ENCODE measurements around the gene FKBP8. TPM values are rescaled to one million over a fixed set of nuclear protein-coding genes. Genes with fewer than 3 reads are reported as not detected.

Gene FKBP8
- total and polyA plus RNA-seq, 2 experiments from 2014 or later, result 183 to 247 TPM

- no peak for TF ChIP-seq EZH2phosphoT487 (IDR thresholded peaks at IDR 0.05; ENCODE audit: low read depth, severe bottlenecking, unreplicated experiment)
- no peak for TF ChIP-seq EZH2 (IDR thresholded peaks at IDR 0.05; ENCODE audit: borderline replicate concordance)
- TF ChIP-seq, protein P1, sequence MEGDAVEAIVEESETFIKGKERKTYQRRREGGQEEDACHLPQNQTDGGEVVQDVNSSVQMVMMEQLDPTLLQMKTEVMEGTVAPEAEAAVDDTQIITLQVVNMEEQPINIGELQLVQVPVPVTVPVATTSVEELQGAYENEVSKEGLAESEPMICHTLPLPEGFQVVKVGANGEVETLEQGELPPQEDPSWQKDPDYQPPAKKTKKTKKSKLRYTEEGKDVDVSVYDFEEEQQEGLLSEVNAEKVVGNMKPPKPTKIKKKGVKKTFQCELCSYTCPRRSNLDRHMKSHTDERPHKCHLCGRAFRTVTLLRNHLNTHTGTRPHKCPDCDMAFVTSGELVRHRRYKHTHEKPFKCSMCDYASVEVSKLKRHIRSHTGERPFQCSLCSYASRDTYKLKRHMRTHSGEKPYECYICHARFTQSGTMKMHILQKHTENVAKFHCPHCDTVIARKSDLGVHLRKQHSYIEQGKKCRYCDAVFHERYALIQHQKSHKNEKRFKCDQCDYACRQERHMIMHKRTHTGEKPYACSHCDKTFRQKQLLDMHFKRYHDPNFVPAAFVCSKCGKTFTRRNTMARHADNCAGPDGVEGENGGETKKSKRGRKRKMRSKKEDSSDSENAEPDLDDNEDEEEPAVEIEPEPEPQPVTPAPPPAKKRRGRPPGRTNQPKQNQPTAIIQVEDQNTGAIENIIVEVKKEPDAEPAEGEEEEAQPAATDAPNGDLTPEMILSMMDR (IDR thresholded peaks at IDR 0.05; ENCODE audit: poor library complexity), result no peak
- peak within 1 kb of the TSS; percentile 98 for H3K4me2 ChIP-seq
- H3K9me3 ChIP-seq (ENCODE audit: low read depth), result no peaks in the 10 kb centered on the region
- H2AFZ ChIP-seq, result peak within 1 kb of the TSS; percentile 42
- H3K79me2 ChIP-seq, result peaks cover 20% of the 10 kb centered on the region
- WGBS (ENCODE audit: low lambda C conversion rate, missing lambda C conversion rate), result under 1% methylated on average over 42 of the region's 75 CpGs
- H3K4me3 ChIP-seq, result peak within 1 kb of the TSS; percentile 67
- no peaks in the 10 kb centered on the region for H3K36me3 ChIP-seq (replicated peaks; ENCODE audit: insufficient read depth, low read depth)
- H3K9me2 ChIP-seq (replicated peaks; ENCODE audit: insufficient read depth), result no peaks in the 10 kb centered on the region
- peak; percentile 99 for DNase-seq (ENCODE audit: low spot score)
- peaks cover 13% of the 10 kb centered on the region for H4K20me1 ChIP-seq (ENCODE audit: insufficient read depth, poor library complexity, severe bottlenecking)
- no peaks in the 10 kb centered on the region for H3K27me3 ChIP-seq
- H3K4me1 ChIP-seq (ENCODE audit: insufficient read depth), result peaks cover 12% of the 10 kb centered on the region
- H3K27ac ChIP-seq, result peak within 1 kb of the TSS; percentile 86
Measured at GRCh38 chr19:18571564-18572344, 28.4 kb upstream of the FKBP8 start, which contains the start of gene UBA52. Gene UBA52 (plus strand): TSS chr19:18571857. CDS start chr19:18573301, 1,444 bp downstream.

DNA sequence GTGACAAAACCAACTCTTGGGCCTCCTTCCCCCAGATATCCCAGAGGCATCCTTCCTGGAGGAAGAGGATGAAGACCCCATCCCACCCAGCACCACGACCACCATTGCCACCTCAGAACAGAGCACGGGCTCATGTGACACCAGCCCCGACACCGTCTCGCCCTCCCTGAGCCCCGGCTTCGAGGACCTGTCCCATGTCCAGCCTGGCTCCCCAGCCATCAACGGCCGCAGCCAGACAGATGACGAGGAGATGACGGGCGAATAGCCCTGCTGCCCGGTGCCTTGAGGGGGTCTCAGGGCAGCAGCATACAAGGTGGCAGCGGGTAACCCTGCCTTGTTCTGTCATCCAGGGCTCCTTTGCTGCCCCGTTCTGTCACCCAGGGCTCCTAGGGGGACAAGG, 25.0 kb upstream of the FKBP8 start:
- Histone ChIP-seq H3K27me3 (no peaks in the 10 kb centered on the region), H3K4me1 (ENCODE audit: insufficient read depth) (peaks cover 11% of the 10 kb centered on the region), H3K27ac (no peak overlapping the region), H2AFZ (no peak overlapping the region), H4K20me1 (ENCODE audit: insufficient read depth, poor library complexity, severe bottlenecking) (peaks cover 13% of the 10 kb centered on the region), H3K4me2 (no peak overlapping the region), H3K79me2 (peaks cover 16% of the 10 kb centered on the region), H3K36me3 (replicated peaks; ENCODE audit: insufficient read depth, low read depth) (no peaks in the 10 kb centered on the region), H3K4me3 (no peak overlapping the region), H3K9me2 (replicated peaks; ENCODE audit: insufficient read depth) (no peaks in the 10 kb centered on the region), H3K9me3 (ENCODE audit: low read depth) (no peaks in the 10 kb centered on the region)
- TF ChIP-seq EZH2phosphoT487 (IDR thresholded peaks at IDR 0.05; ENCODE audit: low read depth, severe bottlenecking, unreplicated experiment), result no peak
- TF ChIP-seq EZH2 (IDR thresholded peaks at IDR 0.05; ENCODE audit: borderline replicate concordance), result no peak
- TF ChIP-seq, protein P1 (IDR thresholded peaks at IDR 0.05; ENCODE audit: poor library complexity), result no peak
- 100% methylated on average over 15 of the region's 15 CpGs for WGBS (ENCODE audit: low lambda C conversion rate, missing lambda C conversion rate)
- DNase-seq (ENCODE audit: low spot score), result no peak

DNA sequence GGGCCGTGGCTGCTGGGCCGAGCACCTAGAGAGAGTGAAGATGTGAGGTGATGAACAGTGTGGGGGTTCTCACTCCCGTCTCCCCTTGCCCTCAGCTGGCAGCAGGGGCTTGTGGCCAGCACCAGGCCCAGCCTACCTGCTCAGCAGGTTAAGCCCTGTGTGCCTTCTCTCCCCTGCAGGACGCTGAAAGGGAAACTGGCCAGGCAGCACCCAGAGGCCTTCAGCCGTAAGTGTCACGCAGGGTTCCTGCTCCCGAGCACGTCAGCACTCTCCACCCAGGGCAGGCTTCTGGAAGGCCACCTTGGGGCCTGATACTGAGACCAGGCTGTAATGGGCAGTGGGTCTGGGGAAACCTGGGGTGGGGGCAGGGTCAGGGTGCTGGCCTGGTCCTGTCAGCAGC, 23.6 kb upstream of the FKBP8 start:
- Histone ChIP-seq H3K79me2 (peaks cover 2% of the 10 kb centered on the region), H3K4me3 (no peak overlapping the region), H3K36me3 (replicated peaks; ENCODE audit: insufficient read depth, low read depth) (no peaks in the 10 kb centered on the region), H2AFZ (no peak overlapping the region), H3K27me3 (no peaks in the 10 kb centered on the region), H3K9me2 (replicated peaks; ENCODE audit: insufficient read depth) (no peaks in the 10 kb centered on the region), H4K20me1 (ENCODE audit: insufficient read depth, poor library complexity, severe bottlenecking) (no peaks in the 10 kb centered on the region), H3K27ac (no peak overlapping the region), H3K9me3 (ENCODE audit: low read depth) (no peaks in the 10 kb centered on the region), H3K4me2 (no peak overlapping the region), H3K4me1 (ENCODE audit: insufficient read depth) (no peaks in the 10 kb centered on the region)
- no peak for DNase-seq (ENCODE audit: low spot score)
- TF ChIP-seq EZH2phosphoT487 (IDR thresholded peaks at IDR 0.05; ENCODE audit: low read depth, severe bottlenecking, unreplicated experiment) (no peak), EZH2 (IDR thresholded peaks at IDR 0.05; ENCODE audit: borderline replicate concordance) (no peak)
- TF ChIP-seq, protein P1 (IDR thresholded peaks at IDR 0.05; ENCODE audit: poor library complexity), result no peak
- WGBS (ENCODE audit: low lambda C conversion rate, missing lambda C conversion rate), result 97% methylated on average over 8 of the region's 8 CpGs
